ENCODE measurements around the gene MCHR2.
"Not testable (repeated sequence)": the region's sequence is repeated elsewhere in the genome, so short reads cannot be mapped to it uniquely, and the experiment has no call there.

MCHR2 gene, protein sequence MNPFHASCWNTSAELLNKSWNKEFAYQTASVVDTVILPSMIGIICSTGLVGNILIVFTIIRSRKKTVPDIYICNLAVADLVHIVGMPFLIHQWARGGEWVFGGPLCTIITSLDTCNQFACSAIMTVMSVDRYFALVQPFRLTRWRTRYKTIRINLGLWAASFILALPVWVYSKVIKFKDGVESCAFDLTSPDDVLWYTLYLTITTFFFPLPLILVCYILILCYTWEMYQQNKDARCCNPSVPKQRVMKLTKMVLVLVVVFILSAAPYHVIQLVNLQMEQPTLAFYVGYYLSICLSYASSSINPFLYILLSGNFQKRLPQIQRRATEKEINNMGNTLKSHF

DNA sequence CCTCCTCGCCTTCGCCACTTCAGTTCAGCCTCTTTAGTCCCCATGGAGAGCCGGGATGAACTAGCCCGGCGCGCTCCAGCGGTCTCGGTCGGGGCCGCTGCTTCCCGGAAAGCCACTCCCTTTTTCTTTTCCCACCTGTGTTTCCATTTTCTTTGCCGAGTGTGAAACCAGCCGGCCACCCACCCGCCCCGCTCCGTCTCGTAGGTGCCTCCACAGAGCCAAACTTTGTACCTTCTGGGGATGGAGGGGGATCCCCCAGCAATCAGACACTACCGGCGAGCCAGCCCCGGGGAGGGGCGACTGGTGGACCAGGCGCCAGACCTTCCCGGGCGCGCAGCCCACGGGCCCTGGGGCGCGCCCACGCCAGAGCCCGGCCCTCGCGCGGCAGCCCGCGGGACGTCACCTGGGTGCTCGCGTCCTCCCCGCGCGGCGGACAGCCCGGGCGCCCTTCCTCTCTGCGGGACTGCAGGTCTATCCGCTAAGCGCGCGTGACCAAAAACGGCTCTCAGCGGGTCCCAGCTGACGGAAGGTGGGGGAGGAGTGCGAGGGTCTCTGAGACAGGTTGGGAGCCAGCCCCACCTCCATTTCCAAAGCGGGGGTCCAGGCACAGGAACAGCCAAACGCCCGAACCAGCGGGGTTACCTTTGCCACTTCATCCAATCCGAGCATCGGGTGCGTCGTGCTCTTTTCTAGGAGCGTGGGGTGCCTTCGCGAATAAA is at the start of gene MCHR2:
Gene MCHR2 (minus strand): TSS at position 691 of the 719 bp plus-strand sequence. CDS start 38,076 bp downstream, outside the sequence.
- POLR2A ChIA-PET, result no interaction called here
- H3K4me3 ChIP-seq (ENCODE audit: low read depth, low read length), result peak within 1 kb of the TSS; percentile 29
- TF ChIP-seq, protein P1, sequence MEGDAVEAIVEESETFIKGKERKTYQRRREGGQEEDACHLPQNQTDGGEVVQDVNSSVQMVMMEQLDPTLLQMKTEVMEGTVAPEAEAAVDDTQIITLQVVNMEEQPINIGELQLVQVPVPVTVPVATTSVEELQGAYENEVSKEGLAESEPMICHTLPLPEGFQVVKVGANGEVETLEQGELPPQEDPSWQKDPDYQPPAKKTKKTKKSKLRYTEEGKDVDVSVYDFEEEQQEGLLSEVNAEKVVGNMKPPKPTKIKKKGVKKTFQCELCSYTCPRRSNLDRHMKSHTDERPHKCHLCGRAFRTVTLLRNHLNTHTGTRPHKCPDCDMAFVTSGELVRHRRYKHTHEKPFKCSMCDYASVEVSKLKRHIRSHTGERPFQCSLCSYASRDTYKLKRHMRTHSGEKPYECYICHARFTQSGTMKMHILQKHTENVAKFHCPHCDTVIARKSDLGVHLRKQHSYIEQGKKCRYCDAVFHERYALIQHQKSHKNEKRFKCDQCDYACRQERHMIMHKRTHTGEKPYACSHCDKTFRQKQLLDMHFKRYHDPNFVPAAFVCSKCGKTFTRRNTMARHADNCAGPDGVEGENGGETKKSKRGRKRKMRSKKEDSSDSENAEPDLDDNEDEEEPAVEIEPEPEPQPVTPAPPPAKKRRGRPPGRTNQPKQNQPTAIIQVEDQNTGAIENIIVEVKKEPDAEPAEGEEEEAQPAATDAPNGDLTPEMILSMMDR (IDR thresholded peaks at IDR 0.05; ENCODE audit: insufficient read depth, low read length, missing control alignments), result no peak
- CTCF ChIA-PET, result interaction anchor here (1.1 to 2.0 kb wide), 3 partner anchors 11 to 126 kb away, joined by 3 to 5 read pairs (median 4); no protein-coding TSS in a partner anchor
- DNase-seq (ENCODE audit: low read depth, low spot score), result no peak

DNA sequence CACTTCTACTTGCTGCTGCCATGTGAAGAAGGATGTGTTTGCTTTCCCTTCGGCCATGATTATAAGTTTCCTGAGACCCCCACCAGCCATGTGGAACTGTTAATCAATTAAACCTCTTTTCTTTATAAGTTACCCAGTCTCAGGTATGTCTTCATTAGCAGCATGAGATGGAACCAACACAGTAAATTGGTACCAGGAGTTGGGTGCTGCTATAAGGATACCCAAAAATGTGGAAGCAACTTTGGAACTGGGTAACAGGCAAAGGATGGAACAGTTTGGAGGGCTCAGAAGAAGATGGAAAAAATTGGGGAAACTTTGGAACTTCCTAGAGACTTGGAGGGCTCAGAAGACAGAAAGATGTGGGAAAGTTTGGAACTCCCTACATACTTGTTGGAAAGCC is 44.5 kb upstream of the MCHR2 start:
- H3K4me3 ChIP-seq (ENCODE audit: low read depth, low read length); DNase-seq (ENCODE audit: low read depth, low spot score); POLR2A ChIA-PET: not testable (repeated sequence)
- CTCF ChIA-PET, result interaction anchor here (0.7 kb wide), 1 partner anchor 16 kb away, joined by 3 read pairs; no protein-coding TSS in a partner anchor

DNA sequence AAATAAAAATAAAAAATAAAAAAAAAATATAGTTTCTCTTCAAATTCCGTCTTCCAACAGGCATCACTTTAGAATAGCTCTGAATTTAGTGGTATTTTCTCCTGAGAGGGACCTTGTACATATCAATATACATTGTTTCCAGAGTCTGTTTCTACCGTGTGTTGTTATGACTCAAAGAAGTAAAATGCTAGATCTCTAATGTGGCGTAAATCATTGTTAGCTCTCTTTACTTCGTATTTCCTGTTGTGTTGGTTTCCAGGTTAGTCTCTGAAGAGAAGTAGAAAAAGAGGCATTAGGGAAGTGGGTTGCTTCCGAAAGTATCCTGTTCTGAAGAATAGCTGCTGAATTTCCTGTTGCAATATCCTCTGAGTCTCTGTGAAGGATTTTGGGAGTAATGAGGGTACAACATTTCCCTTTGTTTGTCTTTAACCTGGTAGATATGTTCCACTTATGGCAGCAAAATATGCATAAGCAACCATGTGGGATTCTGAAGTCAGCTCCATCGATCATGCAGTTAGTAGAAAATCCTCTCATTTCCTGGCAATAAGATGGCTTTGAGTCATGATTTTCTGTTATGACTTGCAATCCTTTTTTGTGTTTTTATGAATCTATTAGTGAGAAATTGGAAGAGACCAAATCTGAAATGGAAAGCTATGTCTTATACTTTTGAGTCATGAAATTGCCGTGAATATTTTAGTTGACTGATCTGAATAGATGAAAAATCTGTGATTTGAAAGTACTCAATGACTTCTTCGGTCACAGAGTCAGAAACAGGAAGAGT is 42.0 kb upstream of the MCHR2 start:
- H3K4me3 ChIP-seq (ENCODE audit: low read depth, low read length), result no peak overlapping the region
- ChIA-PET CTCF (no interaction called here), POLR2A (no interaction called here)
- DNase-seq (ENCODE audit: low read depth, low spot score), result no peak
- TF ChIP-seq, protein P1 (IDR thresholded peaks at IDR 0.05; ENCODE audit: insufficient read depth, low read length, missing control alignments), result no peak

DNA sequence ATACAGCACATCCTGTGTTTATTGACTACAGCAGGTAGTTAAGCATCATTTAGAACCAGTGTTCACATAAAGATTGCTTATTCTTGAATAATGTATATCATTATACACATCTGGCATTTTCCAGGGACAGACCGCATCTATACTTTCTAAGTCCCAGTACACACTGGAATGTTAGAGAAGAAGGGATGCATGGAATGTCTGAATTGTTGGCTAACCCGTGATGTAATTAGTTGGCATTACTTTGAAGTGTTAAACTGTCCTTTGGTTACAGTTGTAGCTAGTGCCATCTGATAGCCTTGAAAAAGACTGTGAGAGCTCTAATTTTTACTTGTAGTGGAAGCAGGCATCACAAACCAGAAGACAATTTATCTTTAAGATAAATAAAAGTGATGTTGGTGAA is 29.8 kb upstream of the MCHR2 start:
- DNase-seq (ENCODE audit: low read depth, low spot score), result no peak
- no peak overlapping the region for H3K4me3 ChIP-seq (ENCODE audit: low read depth, low read length)
- TF ChIP-seq, protein P1 (IDR thresholded peaks at IDR 0.05; ENCODE audit: insufficient read depth, low read length, missing control alignments), result no peak
- CTCF ChIA-PET, result no interaction called here
- POLR2A ChIA-PET, result no interaction called here

DNA sequence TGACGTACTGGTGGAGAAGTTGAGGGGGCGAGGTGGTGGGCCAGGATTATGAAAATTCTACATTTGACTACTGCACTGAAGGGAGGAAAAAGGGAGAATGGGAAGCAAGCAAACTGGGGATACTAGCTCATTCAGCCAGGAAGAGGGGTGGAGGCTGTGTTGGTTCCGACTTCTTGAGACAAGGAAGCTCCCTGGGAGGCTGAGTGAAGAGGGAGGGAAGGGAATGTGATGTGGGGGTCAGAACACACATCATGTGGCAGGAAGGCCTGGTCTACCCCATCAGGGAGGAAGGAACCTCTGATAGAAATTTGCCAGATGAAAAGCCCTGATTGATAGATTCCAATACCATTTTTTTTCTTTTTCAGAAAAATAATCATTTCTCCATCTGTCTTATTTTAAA is 28.8 kb upstream of the MCHR2 start:
- POLR2A ChIA-PET, result no interaction called here
- H3K4me3 ChIP-seq (ENCODE audit: low read depth, low read length), result no peak overlapping the region
- CTCF ChIA-PET, result interaction anchor here (1.1 to 2.7 kb wide), 2 partner anchors 15 to 20 kb away, joined by 3 to 12 read pairs; no protein-coding TSS in a partner anchor
- DNase-seq (ENCODE audit: low read depth, low spot score), result no peak
- TF ChIP-seq, protein P1 (IDR thresholded peaks at IDR 0.05; ENCODE audit: insufficient read depth, low read length, missing control alignments), result no peak

DNA sequence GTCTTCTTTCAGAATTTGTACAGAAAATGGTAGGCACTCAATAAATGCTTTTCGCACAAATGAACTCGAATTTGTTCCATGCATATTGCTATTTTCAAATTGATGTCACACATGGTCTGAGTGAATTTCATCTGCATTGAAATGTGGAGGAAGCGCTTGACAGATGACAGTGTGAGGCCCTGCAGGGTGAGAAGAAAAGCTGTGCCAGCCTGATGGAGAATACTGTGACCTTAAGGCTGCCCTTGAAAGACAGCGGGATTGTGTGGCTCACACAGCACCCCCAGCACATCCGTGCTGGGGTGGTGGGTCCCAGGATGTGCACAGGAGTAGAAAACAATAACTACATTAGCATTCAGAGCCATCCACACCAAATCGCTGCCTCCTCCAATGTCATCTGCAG is 14.8 kb upstream of the MCHR2 start:
- TF ChIP-seq, protein P1 (IDR thresholded peaks at IDR 0.05; ENCODE audit: insufficient read depth, low read length, missing control alignments), result no peak
- no peak for DNase-seq (ENCODE audit: low read depth, low spot score)
- H3K4me3 ChIP-seq (ENCODE audit: low read depth, low read length), result no peak overlapping the region
- ChIA-PET POLR2A (no interaction called here), CTCF (no interaction called here)

Measured in AG04449 (cell line).